Gastroesophageal sphincter (tissue), 3 donors: ENCODE measurements around the gene MORF4L1.
"Not testable (repeated sequence)": the region's sequence is repeated elsewhere in the genome, so short reads cannot be mapped to it uniquely, and the experiment has no call there.

Source experiments
- EP300 ChIP-seq: sonication (generic); formaldehyde crosslinking; IDR thresholded peaks from one replicate; pipeline ENCODE4 v1.6.1; 2017; ENCODE audit warnings: antibody characterized with exemption, mild to moderate bottlenecking
- TF ChIP-seq, protein P1 (sequence below), 4 experiments: fragments of 200-600 bp in 2 of 4; fragments of 450-650 bp in 2 of 4; sonication (generic) in 1 of 4; IDR thresholded peaks; one replicate each; pipeline ENCODE4 v1.5.1; 2017 to 2019; ENCODE audit warnings: antibody characterized with exemption in 4 of 4, mild to moderate bottlenecking in 2 of 4, moderate library complexity in 2 of 4

DNA sequence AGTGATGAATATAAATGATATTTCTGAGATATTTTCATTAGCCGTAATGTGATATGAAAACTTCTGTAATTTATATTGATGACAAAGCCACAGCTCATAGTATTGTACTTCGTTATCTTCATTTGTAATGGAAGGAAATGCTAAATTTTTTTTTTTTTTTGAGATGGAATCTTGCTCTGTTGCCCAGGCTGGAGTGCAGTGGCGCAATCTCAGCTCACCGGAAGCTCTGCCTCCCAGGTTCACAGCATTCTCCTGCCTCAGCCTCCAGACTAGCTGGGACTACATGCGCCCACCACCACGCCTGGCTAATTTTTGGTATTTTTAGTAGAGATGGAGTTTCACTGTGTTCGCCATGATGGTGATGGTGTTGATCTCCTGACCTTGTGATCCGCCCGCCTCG is 7.1 kb upstream of the MORF4L1 start:
- TF ChIP-seq, protein P1, sequence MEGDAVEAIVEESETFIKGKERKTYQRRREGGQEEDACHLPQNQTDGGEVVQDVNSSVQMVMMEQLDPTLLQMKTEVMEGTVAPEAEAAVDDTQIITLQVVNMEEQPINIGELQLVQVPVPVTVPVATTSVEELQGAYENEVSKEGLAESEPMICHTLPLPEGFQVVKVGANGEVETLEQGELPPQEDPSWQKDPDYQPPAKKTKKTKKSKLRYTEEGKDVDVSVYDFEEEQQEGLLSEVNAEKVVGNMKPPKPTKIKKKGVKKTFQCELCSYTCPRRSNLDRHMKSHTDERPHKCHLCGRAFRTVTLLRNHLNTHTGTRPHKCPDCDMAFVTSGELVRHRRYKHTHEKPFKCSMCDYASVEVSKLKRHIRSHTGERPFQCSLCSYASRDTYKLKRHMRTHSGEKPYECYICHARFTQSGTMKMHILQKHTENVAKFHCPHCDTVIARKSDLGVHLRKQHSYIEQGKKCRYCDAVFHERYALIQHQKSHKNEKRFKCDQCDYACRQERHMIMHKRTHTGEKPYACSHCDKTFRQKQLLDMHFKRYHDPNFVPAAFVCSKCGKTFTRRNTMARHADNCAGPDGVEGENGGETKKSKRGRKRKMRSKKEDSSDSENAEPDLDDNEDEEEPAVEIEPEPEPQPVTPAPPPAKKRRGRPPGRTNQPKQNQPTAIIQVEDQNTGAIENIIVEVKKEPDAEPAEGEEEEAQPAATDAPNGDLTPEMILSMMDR (IDR thresholded peaks at IDR 0.05) = not testable (repeated sequence)
- TF ChIP-seq EP300 = not testable (repeated sequence)
